Fibroblast of skin of right biceps (primary cell): Measurements from ENCODE around the gene CHRM5.
"Not testable (repeated sequence)": the region's sequence is repeated elsewhere in the genome, so short reads cannot be mapped to it uniquely, and the experiment has no call there.

Source experiments
- DNase-seq: peaks from one replicate; pipeline ENCODE4 v3.0.0-alpha.2; 2013

The CHRM5 gene

DNA sequence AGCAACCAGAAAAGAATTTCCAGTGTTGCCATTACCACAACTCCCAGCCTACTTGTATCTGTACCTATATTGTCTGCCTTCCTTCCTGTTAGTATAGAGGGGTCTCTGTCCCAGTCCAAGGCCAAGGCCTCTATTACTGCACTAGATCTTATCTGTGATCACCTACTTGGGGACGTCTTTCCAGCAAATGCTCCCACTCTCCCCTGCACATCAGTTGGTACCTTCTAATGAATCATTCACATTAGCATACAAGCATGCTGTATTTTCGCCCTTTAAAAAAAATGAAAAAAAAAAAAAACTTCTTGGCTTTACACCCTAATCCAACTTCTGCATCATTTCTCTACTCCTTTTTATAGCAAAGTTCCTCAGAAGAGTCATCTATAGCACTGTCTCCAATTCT is 75.5 kb downstream of the CHRM5 start:
- no peak for DNase-seq

DNA sequence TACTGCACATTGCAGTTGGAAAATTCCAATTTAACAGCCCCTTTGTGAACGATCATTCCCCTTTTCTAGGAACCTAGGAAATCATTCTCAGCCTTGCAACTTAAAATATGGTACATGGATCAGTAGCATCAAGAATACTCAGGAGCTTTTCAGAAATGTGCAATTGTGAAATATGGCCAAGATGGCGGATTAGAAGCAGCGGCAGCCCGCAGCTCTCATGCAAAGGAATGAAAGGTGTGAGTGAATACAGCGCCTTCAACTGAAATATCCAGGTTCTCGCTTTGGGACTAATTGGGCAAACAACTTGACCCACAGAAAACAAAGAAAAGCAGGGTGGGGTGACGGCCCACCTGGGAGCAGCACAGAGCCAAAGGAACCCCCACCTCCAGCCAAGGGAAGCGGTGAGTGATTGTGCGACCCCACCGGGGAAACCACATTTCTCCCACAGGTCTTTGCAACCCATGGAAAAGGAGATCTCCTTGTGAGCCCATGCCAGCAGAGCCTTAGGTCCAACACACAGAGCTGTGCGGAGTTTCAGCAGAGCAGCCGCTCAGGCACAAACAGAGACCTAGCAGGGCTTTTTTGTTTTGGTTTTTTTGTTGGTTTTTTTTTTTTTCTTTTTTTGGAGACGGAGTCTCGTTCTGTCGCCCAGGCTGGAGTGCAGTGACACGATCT is 78.3 kb downstream of the CHRM5 start:
- no peak for DNase-seq

DNA sequence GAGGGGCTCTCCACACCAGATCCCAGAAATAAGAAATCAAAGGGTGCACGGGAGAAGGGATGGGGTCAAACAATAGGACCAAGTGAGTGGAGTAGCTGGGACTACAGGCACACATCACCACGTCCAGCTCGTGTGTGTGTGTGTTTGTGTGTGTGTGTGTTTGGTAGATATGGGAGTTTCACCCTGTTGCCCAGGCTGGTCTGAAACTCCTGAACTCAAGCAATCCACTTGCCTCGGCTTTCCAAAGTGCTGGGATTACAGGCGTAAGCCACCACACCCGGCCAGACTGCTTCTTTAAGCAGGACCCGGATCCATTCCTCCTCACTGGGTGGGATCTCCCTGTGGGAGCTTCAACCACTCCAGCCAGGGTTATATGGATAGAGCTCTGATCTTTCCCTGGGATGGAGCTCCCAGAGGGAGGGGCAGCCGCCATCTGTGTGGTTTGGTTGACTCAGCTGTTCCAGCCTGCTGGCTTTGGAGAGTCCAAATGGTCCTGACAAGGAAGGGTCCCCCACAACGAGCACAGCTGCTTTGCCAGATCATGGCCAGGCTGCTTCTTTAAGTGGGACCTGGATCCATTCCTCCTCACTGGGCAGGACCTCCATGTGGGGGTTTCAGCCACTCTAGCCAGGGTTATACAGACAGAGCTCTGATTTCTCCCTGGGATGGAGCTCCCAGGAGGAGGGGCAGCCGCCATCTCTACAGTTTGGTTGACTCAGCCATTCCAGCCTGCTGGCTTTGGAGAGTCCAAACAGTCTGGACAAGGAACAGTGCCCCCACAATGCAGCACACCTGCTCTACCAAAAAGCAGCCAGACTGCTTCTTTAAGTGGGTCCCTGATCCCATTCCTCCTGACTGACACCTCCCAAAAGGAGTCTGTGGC is 79.8 kb downstream of the CHRM5 start:
- DNase-seq: peak; percentile 58

- peak; percentile 85 for DNase-seq
Observed at GRCh38 chr15:34049112-34049511, 80.8 kb downstream of the CHRM5 start.

GRCh38 chr15:34050385-34050784 is 82.1 kb downstream of the CHRM5 start:
- DNase-seq: not testable (repeated sequence)

- peak; percentile 38 for DNase-seq
Observed at GRCh38 chr15:34054081-34054707, 85.9 kb downstream of the CHRM5 start.

DNA sequence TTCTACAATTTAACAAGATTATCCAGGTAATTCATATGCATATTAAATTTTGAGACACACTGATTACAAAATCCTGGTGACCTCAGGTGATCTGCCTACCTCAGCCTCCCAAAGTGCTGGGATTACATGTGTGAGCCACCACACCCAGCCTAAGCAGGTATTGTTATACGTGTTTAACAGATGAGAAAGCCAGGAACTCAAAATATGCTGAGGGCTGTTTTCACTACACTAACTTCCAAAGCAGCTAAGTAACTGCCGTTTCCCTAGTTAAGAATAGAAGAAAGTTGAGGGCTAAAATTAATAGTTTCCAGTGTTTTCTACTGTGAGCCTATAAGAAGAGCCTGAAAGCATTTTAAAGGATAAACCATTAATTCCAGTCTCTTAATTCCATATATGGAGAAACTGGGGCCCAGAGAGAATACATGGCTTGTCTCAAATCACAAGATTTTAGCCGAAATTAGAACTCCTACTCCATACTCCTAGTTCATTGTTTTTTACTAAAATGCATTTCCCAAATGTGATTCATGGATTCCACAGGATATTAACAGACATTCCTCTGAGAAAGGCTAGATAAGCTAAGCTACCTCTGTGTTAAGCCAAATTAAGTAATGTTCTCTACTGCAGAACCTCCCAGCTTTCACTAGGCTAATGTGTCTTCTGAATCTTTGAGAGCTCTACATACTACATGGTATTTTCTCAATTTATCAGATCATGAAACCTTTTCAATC is 87.7 kb downstream of the CHRM5 start:
- DNase-seq: peak; percentile 94

DNA sequence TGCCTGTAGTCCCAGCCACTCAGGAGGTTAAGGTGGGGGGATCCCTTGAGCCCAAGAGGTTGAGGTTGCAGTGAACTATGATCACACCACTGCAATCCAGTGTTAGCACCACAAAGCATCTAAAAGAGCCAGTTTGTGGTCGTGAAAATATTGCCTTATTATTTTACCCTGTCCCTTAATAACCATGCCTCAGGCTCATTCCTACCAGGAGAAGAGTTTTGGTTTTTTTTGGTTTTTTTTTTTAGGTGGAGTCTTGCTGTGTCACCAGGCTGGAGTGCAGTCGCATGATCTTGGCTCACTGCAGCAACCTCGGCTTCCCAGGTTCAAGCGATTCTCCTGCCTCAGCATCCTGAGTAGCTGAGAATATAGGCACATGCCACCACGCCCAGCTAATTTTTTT is 88.6 kb downstream of the CHRM5 start:
- DNase-seq: peak; percentile 56

- DNase-seq: no peak
Observed at GRCh38 chr15:34059476-34059875, 91.2 kb downstream of the CHRM5 start.

DNA sequence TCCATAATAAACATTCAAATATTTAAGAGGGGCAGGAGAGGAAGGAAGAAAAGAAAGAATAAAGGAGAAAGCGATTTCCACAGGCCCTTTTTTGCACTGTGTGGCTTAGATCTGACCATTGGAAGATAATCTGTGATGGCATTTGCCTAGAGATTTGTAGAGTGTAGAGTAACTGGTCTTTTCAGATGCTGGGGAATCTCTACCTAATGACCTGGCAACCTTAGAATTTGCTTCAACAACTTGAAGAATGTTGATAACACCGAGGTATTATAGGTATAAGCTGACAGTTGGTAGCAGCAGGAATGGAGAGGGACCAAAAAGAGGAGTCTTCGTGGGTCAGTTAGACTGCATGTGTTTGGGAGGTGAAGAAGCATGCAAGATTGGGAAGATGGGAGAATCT is 91.6 kb downstream of the CHRM5 start:
- DNase-seq: no peak

DNA sequence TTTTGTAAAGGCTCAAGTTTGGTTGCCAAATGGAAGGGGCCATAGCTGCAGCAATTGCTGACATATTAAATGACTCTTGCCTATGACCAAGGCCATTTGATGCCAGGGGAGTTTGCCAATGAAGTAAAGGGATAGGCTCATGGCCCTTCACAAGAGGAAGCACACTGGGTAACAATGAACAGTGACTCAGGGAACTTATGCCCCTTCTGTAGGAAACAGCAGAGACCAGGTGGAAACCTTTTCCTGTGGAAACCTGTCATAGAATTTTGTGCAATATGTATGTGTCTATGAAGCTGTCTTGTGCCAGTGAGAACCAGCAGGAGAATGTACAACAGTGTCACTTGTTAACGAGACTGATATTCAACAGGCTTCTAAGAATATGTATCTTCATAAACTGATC is 96.1 kb downstream of the CHRM5 start:
- DNase-seq: no peak

- no peak for DNase-seq
Observed at GRCh38 chr15:34065261-34065660, 97.0 kb downstream of the CHRM5 start.

GRCh38 chr15:34065941-34066340 is 97.6 kb downstream of the CHRM5 start:
- no peak for DNase-seq

DNA sequence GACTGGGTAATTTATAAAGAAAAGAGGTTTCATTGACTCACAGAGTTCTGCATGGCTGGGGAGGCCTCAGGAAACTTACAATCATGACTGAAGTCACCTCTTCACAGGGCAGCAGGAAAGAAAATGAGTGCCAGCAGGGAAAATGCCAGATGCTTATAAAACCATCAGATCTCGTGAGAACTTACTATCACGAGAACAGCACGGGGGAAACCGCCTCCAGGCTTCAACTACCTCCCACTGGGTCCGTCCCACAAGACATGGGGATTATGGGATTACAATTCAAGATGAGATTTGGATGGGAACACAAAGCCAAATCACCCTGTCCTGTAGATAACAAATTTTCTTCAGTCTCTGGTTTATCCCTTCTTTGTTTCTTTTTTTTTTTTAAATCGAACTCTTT is 101.7 kb downstream of the CHRM5 start:
- no peak for DNase-seq

GRCh38 chr15:34076785-34077184 is 108.5 kb downstream of the CHRM5 start:
- no peak for DNase-seq

GRCh38 chr15:34078900-34079299 is 110.6 kb downstream of the CHRM5 start:
- no peak for DNase-seq

DNA sequence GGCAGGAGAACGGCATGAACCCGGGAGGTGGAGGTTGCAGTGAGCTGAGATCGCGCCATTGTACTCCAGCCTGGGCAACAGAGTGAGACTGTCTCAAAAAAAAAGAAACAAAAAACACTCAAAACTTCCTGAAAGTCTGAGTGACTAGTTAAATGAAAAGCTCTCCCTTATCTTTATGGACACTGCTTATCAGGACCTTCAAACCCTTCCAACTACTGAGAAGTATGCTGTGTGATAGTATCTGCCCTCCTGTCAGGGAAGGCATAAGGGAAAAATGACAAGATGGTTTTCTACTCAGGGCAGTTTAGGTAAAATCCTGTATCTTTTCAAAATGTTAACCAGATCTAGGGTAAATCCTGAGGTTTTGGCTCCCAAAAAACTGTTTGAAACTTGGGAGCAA is 111.6 kb downstream of the CHRM5 start:
- DNase-seq: no peak

- DNase-seq: peak; percentile 5
Observed at GRCh38 chr15:34084086-34084485, 115.8 kb downstream of the CHRM5 start.

DNA sequence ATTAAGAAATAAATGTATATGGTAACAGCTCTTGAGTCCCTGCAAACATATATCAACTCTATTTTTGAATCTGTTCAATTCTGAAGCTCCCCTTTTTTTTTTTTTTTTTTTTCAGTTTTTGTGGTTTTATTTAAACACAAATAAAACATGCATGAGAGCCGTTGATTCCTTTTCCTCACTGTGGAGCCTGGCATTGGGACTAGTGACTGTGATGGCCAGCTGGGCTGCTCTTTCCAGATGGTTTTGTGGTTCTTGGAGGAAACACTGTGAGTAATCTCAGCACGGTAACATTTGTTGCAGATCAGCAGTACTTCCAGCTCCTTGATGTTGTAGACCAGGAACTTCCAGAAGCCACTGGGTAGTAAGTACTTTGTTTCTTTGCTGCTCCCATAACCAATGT is 117.4 kb downstream of the CHRM5 start:
- DNase-seq: no peak

DNA sequence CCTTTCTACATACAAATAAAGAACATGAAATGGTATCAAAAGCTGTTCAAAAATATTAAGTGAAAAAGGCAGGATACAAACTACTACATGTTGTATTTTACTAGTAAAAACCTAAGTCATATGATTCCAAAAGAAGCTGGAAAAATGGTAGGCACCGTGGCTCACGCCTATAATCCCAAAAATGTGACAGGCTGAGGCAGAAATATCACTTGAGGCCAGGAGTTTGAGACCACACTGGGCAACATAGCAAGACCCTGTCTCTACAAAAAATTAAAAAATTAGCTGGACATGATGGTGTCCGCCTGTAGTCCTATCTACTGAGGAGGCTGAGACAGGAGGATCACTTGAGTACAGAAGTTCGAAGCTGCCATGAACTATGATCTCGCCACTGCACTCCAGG is 131.6 kb downstream of the CHRM5 start:
- DNase-seq: no peak

- DNase-seq: peak; percentile 99
Observed at GRCh38 chr15:34101366-34102174, 133.3 kb downstream of the CHRM5 start, which contains the start of the genes EMC7 and PGBD4. Gene EMC7 (minus strand): TSS chr15:34101862. CDS start chr15:34101839, 23 bp downstream. Gene PGBD4 (plus strand): TSS chr15:34102083. CDS start chr15:34102532, 449 bp downstream.
